Measurements from ENCODE around the gene USP2. TPM values are rescaled to one million over a fixed set of nuclear protein-coding genes. Genes with fewer than 3 reads are reported as not detected.

Gene USP2
- total and polyA plus RNA-seq, 2 of the 8 experiments (the other 6 are each of a cell fraction or from before 2014, with no cell fraction given): 2.2 to 6.9 TPM

DNA sequence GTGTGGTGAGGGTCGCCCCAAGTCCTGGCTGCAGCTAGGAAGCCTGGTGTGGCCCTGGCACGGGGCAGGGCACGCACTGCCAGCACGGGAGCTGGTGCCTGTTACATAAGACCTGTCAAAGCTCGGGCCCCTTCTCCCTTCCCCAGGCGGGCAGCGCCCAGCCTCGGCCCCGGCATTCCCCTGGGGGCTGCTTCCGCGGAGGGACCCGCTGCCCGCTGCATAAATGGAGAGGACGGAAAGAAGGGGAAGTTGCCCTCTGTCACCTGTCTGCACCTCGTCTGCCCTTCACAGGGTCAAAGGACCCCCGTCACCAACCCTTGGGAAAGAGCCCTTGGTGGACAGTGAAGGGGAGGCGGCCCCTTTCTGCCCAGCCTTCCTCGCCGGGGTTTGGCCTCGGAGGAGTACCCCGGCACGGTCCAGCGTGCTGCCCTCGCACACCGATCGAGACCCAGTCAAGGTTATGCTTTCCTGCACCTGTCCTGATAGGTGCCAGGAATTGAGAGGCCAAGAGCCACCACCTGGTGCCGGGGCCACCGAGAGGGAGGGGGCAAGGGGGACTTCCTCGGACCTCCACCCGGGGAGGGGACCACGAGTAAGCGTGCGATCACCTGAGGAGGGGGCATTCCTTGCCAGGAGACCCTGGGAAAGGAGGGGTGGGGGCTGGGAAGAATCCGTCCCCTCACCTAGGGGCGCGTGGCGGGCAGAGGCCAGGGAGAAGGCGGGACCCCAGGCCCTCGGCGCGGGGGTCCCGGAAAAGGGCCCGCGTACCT is 18.2 kb downstream of the USP2 start:
- no peak overlapping the region for H2AFZ ChIP-seq (ENCODE audit: low read length)
- no peak overlapping the region for H2BK15ac ChIP-seq (ENCODE audit: low read length)
- H2BK120ac ChIP-seq (replicated peaks; ENCODE audit: low read depth, low read length): no peak overlapping the region
- no peak overlapping the region for H2BK12ac ChIP-seq (ENCODE audit: low read depth, low read length)
- no peaks in the 10 kb centered on the region; the same call in 1 of the 2 replicates for H3K79me1 ChIP-seq (ENCODE audit: low read depth, low read length)
- no peak overlapping the region for H3K14ac ChIP-seq (ENCODE audit: insufficient read length)
- H3K56ac ChIP-seq (replicated peaks; ENCODE audit: insufficient read length, low read depth, low read length): no peak overlapping the region
- TF ChIP-seq ATF3 (IDR thresholded peaks at IDR 0.05; ENCODE audit: insufficient read depth, low read depth, low read length): no peak
- TF ChIP-seq TAF1 (IDR thresholded peaks at IDR 0.05; ENCODE audit: low read depth, low read length): no peak
- TF ChIP-seq TCF12 (IDR thresholded peaks at IDR 0.05; ENCODE audit: low read depth, low read length): no peak
- TF ChIP-seq, protein P1, sequence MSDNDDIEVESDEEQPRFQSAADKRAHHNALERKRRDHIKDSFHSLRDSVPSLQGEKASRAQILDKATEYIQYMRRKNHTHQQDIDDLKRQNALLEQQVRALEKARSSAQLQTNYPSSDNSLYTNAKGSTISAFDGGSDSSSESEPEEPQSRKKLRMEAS (IDR thresholded peaks at IDR 0.05): peak; percentile 36; the same call in 1 of the 2 replicates
- no peak for TF ChIP-seq JUN (IDR thresholded peaks at IDR 0.05; ENCODE audit: low read depth, low read length)
- TF ChIP-seq BCL11A (IDR thresholded peaks at IDR 0.05; ENCODE audit: low read depth in 2 of 2, low read length in 2 of 2): no peak
- H3K4me3 ChIP-seq (ENCODE audit: extremely low read depth in 1 of 4, insufficient read depth in 2 of 4, low read depth in 3 of 4, low read length in 4 of 4): peak overlapping the region; percentile 29 to 63 (median 34); a peak in 7 of 8 replicates
- peak overlapping the region; percentile 13 for H3K18ac ChIP-seq (ENCODE audit: extremely low read depth, low read length)
- H2BK5ac ChIP-seq (ENCODE audit: low read depth, low read length): no peak overlapping the region
- H2BK20ac ChIP-seq (ENCODE audit: low read length): 0 out of 2 replicates have a peak overlapping the region, but pooled peaks have one; percentile 48
- no peak overlapping the region for H3K27ac ChIP-seq (ENCODE audit: low read depth, low read length)
- no peak for DNase-seq (ENCODE audit: low read depth in 1 of 2, low spot score in 2 of 2)
- H3K4me1 ChIP-seq (replicated peaks in 1 of 4; ENCODE audit: control insufficient read depth in 3 of 4, insufficient read depth in 4 of 4, low read length in 3 of 4): peaks cover 12 to 25% (median 23%) of the 10 kb centered on the region in 4 experiments
- no peaks in the 10 kb centered on the region for H3K79me2 ChIP-seq (ENCODE audit: control insufficient read depth in 1 of 2, insufficient read depth in 2 of 2, low read length in 2 of 2)
- no peak overlapping the region for H4K5ac ChIP-seq (ENCODE audit: insufficient read length, low read depth, low read length)
- no peak overlapping the region for H3K23ac ChIP-seq (ENCODE audit: insufficient read length)
- POLR2A ChIA-PET (ENCODE audit: partially characterized antibody): interaction anchor here (1.0 to 3.7 kb wide), 3 partner anchors 10 to 22 kb away, joined by 3 to 32 read pairs (median 8); partner anchors contain the start of genes C1QTNF5 and USP2
- peak overlapping the region; percentile 69 to 82 for H3K4me2 ChIP-seq (ENCODE audit: insufficient read depth in 1 of 2, low read depth in 2 of 2, low read length in 2 of 2)
- no peak for FAIRE-seq
- 71% methylated on average over 22 of the region's 44 CpGs; no CpG with 5 or more reads in 1 of the 2 experiments for WGBS, 2 experiments (ENCODE audit: extremely low coverage in 1 of 2, insufficient coverage in 1 of 2, insufficient read length in 1 of 2, insufficient replicate concordance in 2 of 2, low coverage in 1 of 2, low lambda C conversion rate in 2 of 2, missing lambda C conversion rate in 1 of 2)
- H3K23me2 ChIP-seq (ENCODE audit: low read depth, low read length): peaks cover 4% of the 10 kb centered on the region; the same call in 1 of the 2 replicates
- no peaks in the 10 kb centered on the region for H3K36me3 ChIP-seq (ENCODE audit: control insufficient read depth in 2 of 4, insufficient read depth in 4 of 4, low read length in 3 of 4)
- H3K9ac ChIP-seq (replicated peaks in 1 of 4; ENCODE audit: extremely low read depth in 1 of 4, low read depth in 3 of 4, low read length in 3 of 4): no peak overlapping the region
- H4K20me1 ChIP-seq (replicated peaks in 1 of 2; ENCODE audit: control insufficient read depth in 1 of 2, insufficient read depth in 2 of 2, low read length in 2 of 2): peaks cover 4 to 23% of the 10 kb centered on the region in 2 experiments
- no peak overlapping the region for H3K4ac ChIP-seq (replicated peaks; ENCODE audit: insufficient read length, low read depth, low read length)
- peak overlapping the region; percentile 11; the same call in 1 of the 2 replicates for H4K8ac ChIP-seq (ENCODE audit: extremely low read depth, insufficient read depth, low read length)
- H4K91ac ChIP-seq (replicated peaks; ENCODE audit: insufficient read length, low read length): no peak overlapping the region
- CTCF ChIA-PET (ENCODE audit: partially characterized antibody): interaction anchor here (1.2 to 10.9 kb wide), 7 partner anchors 10 to 111 kb away, joined by 5 to 474 read pairs (median 7); partner anchors contain the start of genes C1QTNF5 and USP2
- H3K27me3 ChIP-seq (replicated peaks in 1 of 4; ENCODE audit: control insufficient read depth in 3 of 4, extremely low read depth in 1 of 4, insufficient read depth in 3 of 4, low read length in 3 of 4): peaks cover 18 to 37% (median 34%) of the 10 kb centered on the region in 4 experiments
- H3K9me3 ChIP-seq (ENCODE audit: insufficient read depth in 2 of 2, low read depth in 1 of 2, low read length in 1 of 2): no peaks in the 10 kb centered on the region; a peak in 1 of 4 replicates
- H2AK5ac ChIP-seq (ENCODE audit: low read depth, low read length): no peak overlapping the region
